ENCODE data around the gene SMIM43.

The SMIM43 gene

DNA sequence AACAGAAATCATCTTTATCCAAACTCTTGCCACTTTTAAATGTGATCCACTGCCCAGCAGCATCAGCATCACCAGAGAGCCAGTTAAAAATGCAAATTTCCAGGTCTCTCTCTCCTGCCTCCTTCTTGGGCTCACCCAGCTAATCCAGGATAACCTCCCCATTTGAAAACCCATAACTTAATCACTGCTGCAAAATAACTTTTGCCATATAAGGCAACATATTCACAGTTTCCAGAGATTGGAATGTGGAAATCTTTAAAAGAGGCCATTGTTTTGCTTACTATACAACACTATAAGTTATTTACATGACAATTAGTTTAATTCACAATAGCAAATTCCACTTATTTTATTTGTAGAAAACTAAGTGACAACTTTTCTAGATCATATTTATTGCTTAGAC is 31.3 kb upstream of the SMIM43 start:
- H3K4me3 ChIP-seq (ENCODE audit: low read depth in 1 of 5, low read length in 5 of 5) = no peak overlapping the region
- peaks cover 0 to 5% (median 0%) of the 10 kb centered on the region in 5 donors for H3K27me3 ChIP-seq (ENCODE audit: control insufficient read depth in 5 of 5, insufficient read depth in 4 of 5, low read length in 5 of 5)
- H3K9ac ChIP-seq (ENCODE audit: low read length in 5 of 5) = no peak overlapping the region
- H3K9me3 ChIP-seq (ENCODE audit: control insufficient read depth in 5 of 5, low read length in 5 of 5) = no peaks in the 10 kb centered on the region
- H3K27ac ChIP-seq (ENCODE audit: low read depth, low read length) = no peak overlapping the region
- no peaks in the 10 kb centered on the region for H3K36me3 ChIP-seq (ENCODE audit: control insufficient read depth in 5 of 5, insufficient read depth in 5 of 5, low read length in 5 of 5)
- peaks cover 0 to 7% (median 5%) of the 10 kb centered on the region in 5 donors for H3K4me1 ChIP-seq (ENCODE audit: control insufficient read depth in 5 of 5, insufficient read depth in 5 of 5, low read length in 5 of 5)

DNA sequence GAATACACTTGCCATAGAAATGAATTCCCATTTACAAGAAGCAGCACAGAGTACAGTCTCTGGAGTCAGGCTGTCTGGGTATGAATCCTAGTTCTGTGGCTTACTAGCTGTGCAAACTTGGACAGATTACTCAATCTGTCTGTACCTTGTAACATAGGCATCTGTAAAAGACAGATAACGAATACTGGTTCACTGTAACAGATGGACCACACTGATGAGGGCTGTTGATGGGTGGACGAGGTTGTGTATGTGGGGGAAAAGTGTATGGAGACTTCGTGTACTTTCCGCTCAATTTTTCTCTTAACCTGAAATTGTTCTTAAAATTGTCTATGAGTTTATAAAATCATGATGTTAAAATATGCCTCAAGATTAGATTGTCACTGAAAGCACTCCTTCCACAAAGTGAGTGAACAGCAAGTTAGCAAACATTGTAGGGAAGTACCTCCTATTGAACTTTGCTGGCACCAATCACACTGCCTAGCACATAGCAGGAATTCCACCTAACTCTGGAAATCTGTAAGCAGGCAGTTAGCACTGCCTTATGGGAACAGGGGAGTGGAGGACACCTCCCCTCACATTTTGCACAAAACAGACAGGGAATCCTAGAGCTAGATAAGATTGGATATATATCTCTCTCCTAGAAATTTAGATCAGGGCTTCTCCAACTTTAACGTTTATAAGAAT is 29.7 kb upstream of the SMIM43 start:
- Histone ChIP-seq H3K9ac (ENCODE audit: low read length in 5 of 5) (no peak overlapping the region), H3K27ac (ENCODE audit: low read depth, low read length) (no peak overlapping the region), H3K36me3 (ENCODE audit: control insufficient read depth in 5 of 5, insufficient read depth in 5 of 5, low read length in 5 of 5) (no peaks in the 10 kb centered on the region), H3K27me3 (ENCODE audit: control insufficient read depth in 5 of 5, insufficient read depth in 4 of 5, low read length in 5 of 5) (peaks cover 0 to 5% (median 0%) of the 10 kb centered on the region in 5 donors), H3K4me3 (ENCODE audit: low read depth in 1 of 5, low read length in 5 of 5) (no peak overlapping the region), H3K4me1 (ENCODE audit: control insufficient read depth in 5 of 5, insufficient read depth in 5 of 5, low read length in 5 of 5) (no peaks in the 10 kb centered on the region), H3K9me3 (ENCODE audit: control insufficient read depth in 5 of 5, low read length in 5 of 5) (no peaks in the 10 kb centered on the region)

DNA sequence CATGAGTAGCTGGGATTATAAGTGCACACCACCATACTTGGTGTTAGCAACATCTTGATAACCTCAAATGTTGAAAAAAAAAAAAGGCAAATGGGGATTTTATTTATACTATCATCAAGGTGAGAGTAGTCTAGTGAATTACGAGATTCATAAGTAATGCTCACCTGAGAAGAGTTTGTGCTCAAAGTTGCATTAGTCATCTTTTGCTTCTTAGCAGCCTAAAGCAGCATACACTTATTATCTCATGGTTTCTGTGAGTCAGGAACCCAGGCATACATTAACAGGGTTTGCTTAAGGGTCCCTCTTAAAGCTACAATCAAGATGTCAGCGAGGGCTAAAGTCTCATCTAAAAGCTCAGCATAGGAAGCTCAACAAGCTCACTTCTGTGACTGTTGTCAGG is 28.0 kb upstream of the SMIM43 start:
- Histone ChIP-seq H3K4me3 (ENCODE audit: low read depth in 1 of 5, low read length in 5 of 5) (no peak overlapping the region), H3K27ac (ENCODE audit: low read depth, low read length) (no peak overlapping the region), H3K9me3 (ENCODE audit: control insufficient read depth in 5 of 5, low read length in 5 of 5) (no peaks in the 10 kb centered on the region), H3K27me3 (ENCODE audit: control insufficient read depth in 5 of 5, insufficient read depth in 4 of 5, low read length in 5 of 5) (peaks cover 0 to 5% (median 0%) of the 10 kb centered on the region in 5 donors), H3K9ac (ENCODE audit: low read length in 5 of 5) (no peak overlapping the region), H3K4me1 (ENCODE audit: control insufficient read depth in 5 of 5, insufficient read depth in 5 of 5, low read length in 5 of 5) (no peaks in the 10 kb centered on the region), H3K36me3 (ENCODE audit: control insufficient read depth in 5 of 5, insufficient read depth in 5 of 5, low read length in 5 of 5) (no peaks in the 10 kb centered on the region)

- H3K27ac ChIP-seq (ENCODE audit: low read depth, low read length) = no peak overlapping the region
- H3K4me1 ChIP-seq (ENCODE audit: control insufficient read depth in 5 of 5, insufficient read depth in 5 of 5, low read length in 5 of 5) = peaks cover 0 to 1% (median 0%) of the 10 kb centered on the region in 5 donors
- no peak overlapping the region for H3K9ac ChIP-seq (ENCODE audit: low read length in 5 of 5)
- H3K27me3 ChIP-seq (ENCODE audit: control insufficient read depth in 5 of 5, insufficient read depth in 4 of 5, low read length in 5 of 5) = peaks cover 0 to 5% (median 0%) of the 10 kb centered on the region in 5 donors
- H3K4me3 ChIP-seq (ENCODE audit: low read depth in 1 of 5, low read length in 5 of 5) = no peak overlapping the region
- H3K9me3 ChIP-seq (ENCODE audit: control insufficient read depth in 5 of 5, low read length in 5 of 5) = no peaks in the 10 kb centered on the region
- no peaks in the 10 kb centered on the region for H3K36me3 ChIP-seq (ENCODE audit: control insufficient read depth in 5 of 5, insufficient read depth in 5 of 5, low read length in 5 of 5)
These were observed 26.5 kb upstream of the SMIM43 start for GRCh38 chr4:121791481-121791880.

- H3K9me3 ChIP-seq (ENCODE audit: control insufficient read depth in 5 of 5, low read length in 5 of 5) = no peaks in the 10 kb centered on the region
- no peak overlapping the region for H3K9ac ChIP-seq (ENCODE audit: low read length in 5 of 5)
- peaks cover 0 to 5% (median 0%) of the 10 kb centered on the region in 5 donors for H3K27me3 ChIP-seq (ENCODE audit: control insufficient read depth in 5 of 5, insufficient read depth in 4 of 5, low read length in 5 of 5)
- no peak overlapping the region for H3K27ac ChIP-seq (ENCODE audit: low read depth, low read length)
- peaks cover 0 to 6% (median under 1%) of the 10 kb centered on the region in 5 donors for H3K4me1 ChIP-seq (ENCODE audit: control insufficient read depth in 5 of 5, insufficient read depth in 5 of 5, low read length in 5 of 5)
- no peaks in the 10 kb centered on the region for H3K36me3 ChIP-seq (ENCODE audit: control insufficient read depth in 5 of 5, insufficient read depth in 5 of 5, low read length in 5 of 5)
- H3K4me3 ChIP-seq (ENCODE audit: low read depth in 1 of 5, low read length in 5 of 5) = no peak overlapping the region
These were observed 26.0 kb upstream of the SMIM43 start for GRCh38 chr4:121790976-121791375.

- H3K4me1 ChIP-seq (ENCODE audit: control insufficient read depth in 5 of 5, insufficient read depth in 5 of 5, low read length in 5 of 5) = peaks cover 0 to 12% (median 8%) of the 10 kb centered on the region in 5 donors
- peaks cover 0 to 5% (median 0%) of the 10 kb centered on the region in 5 donors for H3K27me3 ChIP-seq (ENCODE audit: control insufficient read depth in 5 of 5, insufficient read depth in 4 of 5, low read length in 5 of 5)
- no peak overlapping the region for H3K27ac ChIP-seq (ENCODE audit: low read depth, low read length)
- no peaks in the 10 kb centered on the region for H3K36me3 ChIP-seq (ENCODE audit: control insufficient read depth in 5 of 5, insufficient read depth in 5 of 5, low read length in 5 of 5)
- H3K4me3 ChIP-seq (ENCODE audit: low read depth in 1 of 5, low read length in 5 of 5) = no peak overlapping the region
- H3K9ac ChIP-seq (ENCODE audit: low read length in 5 of 5) = no peak overlapping the region
- no peaks in the 10 kb centered on the region for H3K9me3 ChIP-seq (ENCODE audit: control insufficient read depth in 5 of 5, low read length in 5 of 5)
These were observed 25.2 kb upstream of the SMIM43 start for GRCh38 chr4:121789960-121790829.

DNA sequence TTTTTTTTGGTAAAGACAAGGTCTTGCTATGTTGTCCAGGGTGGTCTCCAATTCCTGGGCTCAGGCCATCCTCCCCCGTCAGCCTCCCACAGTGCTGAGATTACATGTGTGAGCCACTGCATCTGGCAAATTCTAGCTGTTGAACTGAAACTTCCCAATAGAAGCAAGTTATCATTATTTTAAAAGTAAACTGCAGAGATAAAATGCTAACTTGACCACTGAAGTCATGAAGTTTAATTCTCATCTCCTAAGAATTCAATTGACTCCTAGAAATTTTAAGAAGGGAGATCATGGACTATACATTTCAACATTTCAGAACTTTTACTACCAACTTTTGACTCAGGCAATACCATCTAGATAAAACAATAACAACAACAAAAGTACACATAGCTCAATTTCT is 24.5 kb upstream of the SMIM43 start:
- Histone ChIP-seq H3K4me3 (ENCODE audit: low read depth in 1 of 5, low read length in 5 of 5) (no peak overlapping the region), H3K9me3 (ENCODE audit: control insufficient read depth in 5 of 5, low read length in 5 of 5) (peaks cover 0 to 2% (median 0%) of the 10 kb centered on the region in 5 donors), H3K36me3 (ENCODE audit: control insufficient read depth in 5 of 5, insufficient read depth in 5 of 5, low read length in 5 of 5) (no peaks in the 10 kb centered on the region), H3K27me3 (ENCODE audit: control insufficient read depth in 5 of 5, insufficient read depth in 4 of 5, low read length in 5 of 5) (peaks cover 0 to 5% (median 0%) of the 10 kb centered on the region in 5 donors), H3K4me1 (ENCODE audit: control insufficient read depth in 5 of 5, insufficient read depth in 5 of 5, low read length in 5 of 5) (peaks cover 0 to 12% (median 8%) of the 10 kb centered on the region in 5 donors), H3K27ac (ENCODE audit: low read depth, low read length) (no peak overlapping the region), H3K9ac (ENCODE audit: low read length in 5 of 5) (no peak overlapping the region)

- H3K9me3 ChIP-seq (ENCODE audit: control insufficient read depth in 5 of 5, low read length in 5 of 5) = peaks cover 0 to 7% (median 4%) of the 10 kb centered on the region in 5 donors
- peaks cover 0 to 3% (median 0%) of the 10 kb centered on the region in 5 donors for H3K27me3 ChIP-seq (ENCODE audit: control insufficient read depth in 5 of 5, insufficient read depth in 4 of 5, low read length in 5 of 5)
- no peak overlapping the region for H3K27ac ChIP-seq (ENCODE audit: low read depth, low read length)
- H3K36me3 ChIP-seq (ENCODE audit: control insufficient read depth in 5 of 5, insufficient read depth in 5 of 5, low read length in 5 of 5) = no peaks in the 10 kb centered on the region
- peaks cover 0 to 12% (median 8%) of the 10 kb centered on the region in 5 donors for H3K4me1 ChIP-seq (ENCODE audit: control insufficient read depth in 5 of 5, insufficient read depth in 5 of 5, low read length in 5 of 5)
- no peak overlapping the region for H3K9ac ChIP-seq (ENCODE audit: low read length in 5 of 5)
- H3K4me3 ChIP-seq (ENCODE audit: low read depth in 1 of 5, low read length in 5 of 5) = no peak overlapping the region
These were observed 23.9 kb upstream of the SMIM43 start for GRCh38 chr4:121788896-121789295.

GRCh38 chr4:121786221-121786620 is 21.3 kb upstream of the SMIM43 start:
- H3K27ac ChIP-seq (ENCODE audit: low read depth, low read length) = peak overlapping the region; percentile 45
- H3K9me3 ChIP-seq (ENCODE audit: control insufficient read depth in 5 of 5, low read length in 5 of 5) = peaks cover 0 to 7% (median 4%) of the 10 kb centered on the region in 5 donors
- no peaks in the 10 kb centered on the region for H3K36me3 ChIP-seq (ENCODE audit: control insufficient read depth in 5 of 5, insufficient read depth in 5 of 5, low read length in 5 of 5)
- H3K27me3 ChIP-seq (ENCODE audit: control insufficient read depth in 5 of 5, insufficient read depth in 4 of 5, low read length in 5 of 5) = peaks cover 0 to 3% (median 0%) of the 10 kb centered on the region in 5 donors
- peaks cover 0 to 12% (median 8%) of the 10 kb centered on the region in 5 donors for H3K4me1 ChIP-seq (ENCODE audit: control insufficient read depth in 5 of 5, insufficient read depth in 5 of 5, low read length in 5 of 5)
- H3K9ac ChIP-seq (ENCODE audit: low read length in 5 of 5) = no peak overlapping the region
- H3K4me3 ChIP-seq (ENCODE audit: low read depth in 1 of 5, low read length in 5 of 5) = no peak overlapping the region

DNA sequence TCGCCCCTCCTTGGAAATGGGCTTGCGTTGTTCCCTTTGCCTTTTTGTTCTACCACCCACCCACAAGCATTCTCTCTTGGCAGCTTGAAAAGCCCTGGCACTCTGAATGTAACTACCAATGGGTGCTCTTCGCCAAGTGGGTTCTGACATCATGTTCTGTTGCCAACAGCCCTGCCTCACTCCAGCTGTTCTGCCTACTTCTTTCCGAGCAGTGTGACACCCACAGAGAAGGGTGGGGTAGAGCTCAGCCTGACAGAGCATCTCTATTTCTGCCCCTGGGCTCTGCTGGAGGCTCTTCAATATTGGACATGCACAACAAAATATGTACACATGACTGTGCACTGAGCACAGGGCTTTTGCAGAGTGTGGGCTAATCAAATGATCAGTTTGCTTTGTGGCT is 20.5 kb upstream of the SMIM43 start:
- Histone ChIP-seq H3K27ac (ENCODE audit: low read depth, low read length) (peak overlapping the region; percentile 47), H3K9ac (ENCODE audit: low read length in 5 of 5) (no peak overlapping the region)

More for the DNA sequence above, 20.5 kb upstream of the SMIM43 start:
- peaks cover 0 to 3% (median 0%) of the 10 kb centered on the region in 5 donors for H3K27me3 ChIP-seq (ENCODE audit: control insufficient read depth in 5 of 5, insufficient read depth in 4 of 5, low read length in 5 of 5)
- H3K9me3 ChIP-seq (ENCODE audit: control insufficient read depth in 5 of 5, low read length in 5 of 5) = peaks cover 0 to 7% (median 4%) of the 10 kb centered on the region in 5 donors
- no peak overlapping the region for H3K4me3 ChIP-seq (ENCODE audit: low read depth in 1 of 5, low read length in 5 of 5)
- peaks cover 0 to 12% (median 8%) of the 10 kb centered on the region in 5 donors for H3K4me1 ChIP-seq (ENCODE audit: control insufficient read depth in 5 of 5, insufficient read depth in 5 of 5, low read length in 5 of 5)
- no peaks in the 10 kb centered on the region for H3K36me3 ChIP-seq (ENCODE audit: control insufficient read depth in 5 of 5, insufficient read depth in 5 of 5, low read length in 5 of 5)
